ENCODE measurements around the gene SRGAP1.
"Not testable (repeated sequence)": the region's sequence is repeated elsewhere in the genome, so short reads cannot be mapped to it uniquely, and the experiment has no call there.

SRGAP1 gene

DNA sequence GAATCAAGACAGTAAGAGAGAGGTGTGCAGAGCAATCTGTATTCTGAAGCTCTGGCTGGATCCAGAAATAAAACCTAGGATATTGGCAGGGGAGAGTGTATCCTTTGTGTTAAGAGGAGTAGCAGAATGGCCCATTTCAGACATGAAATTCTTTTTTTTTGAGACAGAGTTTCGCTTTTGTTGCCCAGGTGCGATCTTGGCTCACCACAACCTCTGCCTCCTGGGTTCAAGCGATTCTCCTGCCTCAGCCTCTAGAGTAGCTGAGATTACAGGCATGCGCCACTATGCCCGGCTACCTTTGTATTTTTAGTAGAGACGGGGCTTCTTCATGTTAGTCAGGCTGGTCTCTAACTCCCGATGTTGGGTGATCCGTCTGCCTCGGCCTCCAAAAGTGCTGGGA is 6.1 kb upstream of the SRGAP1 start:
- DNase-seq (ENCODE audit: low spot score) = no peak

DNA sequence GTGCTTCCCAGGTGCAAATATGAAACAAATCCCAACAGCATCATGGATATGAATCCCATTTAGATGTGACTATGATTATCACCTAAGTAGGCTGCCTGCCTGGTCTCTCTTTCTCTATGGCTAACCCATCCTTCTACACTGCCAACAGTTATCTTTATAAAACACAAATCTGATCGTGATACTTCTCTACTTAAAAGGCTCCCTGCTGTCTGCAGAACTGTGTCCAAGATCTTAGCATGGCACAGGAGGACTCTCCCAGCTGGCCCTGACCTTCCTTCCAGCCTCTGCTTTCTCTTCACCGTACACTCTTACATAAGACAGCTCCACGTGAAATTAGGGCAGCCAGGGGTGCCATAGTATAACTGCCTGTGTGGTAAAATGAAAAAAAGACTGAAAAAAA is 3.5 kb upstream of the SRGAP1 start:
- DNase-seq (ENCODE audit: low spot score) = no peak

DNA sequence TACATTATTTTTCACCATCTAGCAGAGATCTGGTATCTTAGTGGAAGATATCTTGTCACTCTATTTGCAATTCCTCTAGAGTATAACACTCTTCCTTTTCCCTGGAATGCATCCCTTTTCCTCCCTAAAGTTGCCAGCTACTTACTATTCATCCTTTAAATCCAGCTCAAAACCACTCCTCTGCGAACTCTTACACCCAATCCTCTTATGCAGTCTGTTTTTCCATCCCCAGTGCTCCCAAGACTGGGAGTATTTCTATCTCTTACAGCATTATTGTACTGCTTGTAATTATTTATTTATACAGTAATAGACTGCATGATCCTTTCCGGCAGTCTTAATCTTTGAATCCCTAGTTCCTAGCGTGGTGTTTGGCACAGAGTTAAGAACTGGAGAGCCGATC is 2.9 kb upstream of the SRGAP1 start:
- no peak for DNase-seq (ENCODE audit: low spot score)

DNA sequence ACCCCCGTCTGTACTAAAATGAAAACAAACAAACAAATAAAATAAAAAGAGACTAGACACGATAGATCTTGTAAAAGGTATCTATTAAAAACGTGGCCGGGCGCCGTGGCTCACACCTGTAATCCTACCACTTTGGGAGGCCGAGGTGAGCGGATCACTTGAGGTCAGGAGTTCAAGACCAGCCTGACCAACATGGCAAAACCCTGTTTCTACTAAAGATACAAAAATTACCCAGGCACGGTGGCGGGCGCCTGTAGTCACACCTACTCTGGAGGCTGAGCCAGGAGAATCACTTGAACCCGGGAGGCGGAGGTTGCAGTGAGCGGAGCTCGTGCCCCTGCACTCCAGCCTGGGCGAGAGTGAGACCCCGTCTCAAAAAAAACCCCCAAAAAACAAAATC is 1.8 kb upstream of the SRGAP1 start:
- DNase-seq (ENCODE audit: low spot score) = not testable (repeated sequence)

DNA sequence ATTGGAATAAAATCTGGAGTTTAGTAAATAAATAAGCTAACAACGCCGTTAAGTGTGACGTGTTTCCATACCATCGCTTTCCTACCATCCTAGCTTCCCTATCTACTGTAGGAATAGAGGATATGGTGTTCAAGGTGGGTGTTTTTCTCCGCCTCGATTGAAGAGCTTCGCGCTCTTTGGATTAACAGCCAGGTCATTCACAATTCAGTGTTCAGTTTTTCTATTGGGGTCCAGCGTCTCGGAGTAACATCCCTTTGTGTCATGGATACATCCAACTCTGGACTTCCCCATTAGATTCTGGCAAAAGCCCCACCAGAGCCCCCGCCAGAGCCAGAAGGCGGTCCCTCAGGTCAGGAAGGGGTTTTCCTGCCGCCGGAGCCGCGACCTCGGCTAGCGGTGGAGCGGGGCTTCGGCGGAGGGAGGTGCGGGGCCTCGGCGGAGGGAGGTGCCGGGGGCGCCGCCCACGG is 1.2 kb upstream of the SRGAP1 start:
- no peak for DNase-seq (ENCODE audit: low spot score)

DNA sequence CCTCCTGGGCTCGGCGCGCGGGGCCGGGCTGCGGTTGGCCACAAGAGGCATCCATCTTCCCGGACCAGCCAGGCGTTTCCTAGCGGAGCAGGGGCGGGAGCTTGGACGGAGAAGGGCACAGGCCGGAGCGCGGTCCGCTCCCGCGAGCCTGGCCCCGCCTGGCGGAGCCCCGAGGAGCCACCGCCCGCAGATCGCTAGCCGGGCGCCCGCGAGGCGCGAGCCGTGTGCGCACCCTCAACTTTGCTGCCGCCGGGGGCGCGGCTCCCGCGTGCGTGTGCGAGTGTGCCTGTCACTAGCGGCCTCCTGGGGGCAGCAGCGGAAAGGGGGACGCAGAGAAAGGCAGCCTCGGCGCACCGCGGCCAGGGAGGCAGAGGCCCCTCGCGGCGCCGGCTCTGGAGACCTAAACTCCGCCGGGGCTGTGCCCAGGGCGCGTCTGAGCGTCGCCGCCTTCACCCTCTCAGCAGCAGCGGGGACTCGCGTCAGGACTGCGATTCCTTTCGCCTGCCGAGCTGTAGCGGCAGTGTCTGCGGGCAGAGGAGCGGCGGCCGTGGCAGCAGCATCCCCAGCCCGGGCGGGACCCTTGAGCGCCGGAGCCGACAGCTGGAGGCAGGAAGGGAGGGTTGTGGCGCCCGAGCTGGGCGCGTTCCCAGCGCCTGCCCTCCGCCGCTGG is 644 bp upstream of the SRGAP1 start:
- peak; percentile 97 for DNase-seq (ENCODE audit: low spot score)

DNA sequence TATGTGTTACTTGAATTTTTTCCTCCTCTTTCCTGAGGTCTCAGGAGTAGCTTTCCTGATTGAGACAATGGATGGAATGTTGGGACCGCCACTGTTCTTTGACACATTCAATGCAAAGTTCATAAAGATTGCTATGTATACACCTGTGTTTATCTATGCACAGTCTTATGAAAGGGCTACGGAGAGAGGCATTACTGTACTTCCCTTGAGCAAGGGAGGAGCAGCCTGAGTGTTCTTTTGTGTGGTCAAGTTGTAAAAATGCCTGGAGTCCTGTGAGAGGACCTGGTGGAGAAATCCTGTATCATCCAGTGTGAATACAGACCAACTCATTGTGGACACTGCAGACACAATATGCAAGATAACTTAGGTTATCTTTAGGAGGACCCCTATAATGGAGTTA is 1.2 kb downstream of the SRGAP1 start:
- peak; percentile 84 for DNase-seq (ENCODE audit: low spot score)

DNA sequence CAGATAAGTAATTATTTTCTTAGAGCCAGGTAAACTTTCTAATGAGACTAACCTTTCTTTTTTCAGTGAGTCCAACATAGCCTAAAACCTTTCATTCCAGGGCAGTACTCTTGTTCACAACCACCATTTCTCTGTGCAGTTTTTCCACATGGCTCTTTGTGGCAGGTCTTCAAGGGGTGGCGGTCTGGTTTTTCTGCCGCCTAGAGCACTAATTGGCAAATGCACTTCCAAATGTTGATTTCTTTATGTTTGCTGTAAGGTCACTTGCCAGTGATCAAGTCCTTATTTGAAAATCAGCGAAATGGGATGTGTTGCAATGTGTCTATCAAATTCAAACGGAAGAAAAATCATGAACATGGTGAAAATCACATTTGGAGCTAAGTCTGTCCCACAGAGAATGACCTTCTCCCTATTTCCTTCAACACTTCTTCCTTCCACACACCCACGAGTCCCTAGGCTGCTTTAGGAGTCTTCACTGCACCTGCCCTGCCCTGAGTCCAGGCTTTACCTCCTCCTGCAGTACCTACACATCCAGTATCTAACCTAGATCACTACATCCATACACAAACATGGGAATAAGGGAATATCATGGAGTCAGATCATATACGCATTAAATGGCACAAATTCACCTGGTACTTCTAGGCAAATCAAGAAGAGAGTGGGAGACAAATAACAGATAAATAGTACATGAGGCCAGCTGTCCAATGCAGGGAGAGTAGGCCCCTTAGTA is 1.9 kb downstream of the SRGAP1 start:
- no peak for DNase-seq (ENCODE audit: low spot score)

DNA sequence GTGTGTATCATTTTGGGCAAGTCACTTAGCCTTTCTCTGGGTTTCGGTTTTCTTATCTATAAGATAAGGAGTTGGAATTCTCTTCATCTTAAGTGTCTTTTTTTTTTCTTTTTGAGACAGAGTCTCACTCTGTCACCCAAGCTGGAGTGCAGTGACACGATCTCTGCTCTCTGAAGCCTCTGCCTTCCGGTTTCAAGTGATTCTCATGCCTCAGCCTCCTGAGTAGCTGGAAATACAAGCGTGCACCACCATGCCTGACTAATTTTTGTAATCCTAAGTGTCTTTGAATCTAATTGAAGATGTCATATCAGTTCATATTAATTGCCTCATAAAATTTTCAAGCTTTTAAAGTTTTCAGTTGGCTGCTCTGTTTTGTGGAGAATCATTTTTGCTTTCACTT is 4.0 kb downstream of the SRGAP1 start:
- DNase-seq (ENCODE audit: low spot score) = peak; percentile 35

DNA sequence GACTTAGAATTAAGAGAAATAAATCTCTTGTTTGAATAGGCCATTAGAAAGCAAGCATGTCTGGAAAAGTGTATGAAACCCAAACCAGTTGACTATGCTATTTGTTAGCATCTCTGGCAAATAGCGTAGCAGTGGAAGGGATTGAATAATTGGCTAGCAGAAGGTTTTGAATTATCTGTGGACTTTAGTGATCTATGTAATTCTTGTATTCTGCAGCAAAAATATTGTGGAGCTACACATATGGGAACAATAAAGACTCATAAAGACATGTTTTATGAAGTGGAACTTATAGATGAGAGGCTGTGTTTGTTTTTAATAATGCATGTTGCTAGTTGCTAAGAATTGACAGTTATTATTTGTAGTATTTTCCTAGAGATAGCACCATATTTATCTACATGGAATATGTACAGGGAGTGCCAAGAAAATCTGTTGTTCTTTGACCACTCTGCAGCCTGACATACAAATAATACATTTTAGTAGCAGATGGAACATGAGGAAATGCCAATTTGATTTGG is 4.7 kb downstream of the SRGAP1 start:
- DNase-seq (ENCODE audit: low spot score) = no peak

DNA sequence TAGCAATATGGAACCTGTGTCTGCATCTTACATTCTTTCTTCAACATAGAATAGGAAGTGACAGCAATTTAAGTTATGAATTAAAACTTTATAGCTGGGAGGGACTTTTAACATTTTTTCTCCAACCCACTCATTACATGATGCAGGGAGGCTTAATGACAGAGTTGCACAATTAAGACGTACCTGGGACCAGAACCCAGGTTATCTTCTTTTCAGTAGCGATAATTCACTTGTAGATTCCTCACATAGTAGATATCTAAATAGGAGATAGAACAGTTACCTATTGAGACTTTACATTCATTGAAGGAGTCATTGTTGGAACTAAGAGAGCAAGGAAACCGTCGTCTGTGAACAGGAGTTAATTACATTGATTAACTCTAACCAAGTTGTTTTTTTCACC is 5.1 kb downstream of the SRGAP1 start:
- no peak for DNase-seq (ENCODE audit: low spot score)

DNA sequence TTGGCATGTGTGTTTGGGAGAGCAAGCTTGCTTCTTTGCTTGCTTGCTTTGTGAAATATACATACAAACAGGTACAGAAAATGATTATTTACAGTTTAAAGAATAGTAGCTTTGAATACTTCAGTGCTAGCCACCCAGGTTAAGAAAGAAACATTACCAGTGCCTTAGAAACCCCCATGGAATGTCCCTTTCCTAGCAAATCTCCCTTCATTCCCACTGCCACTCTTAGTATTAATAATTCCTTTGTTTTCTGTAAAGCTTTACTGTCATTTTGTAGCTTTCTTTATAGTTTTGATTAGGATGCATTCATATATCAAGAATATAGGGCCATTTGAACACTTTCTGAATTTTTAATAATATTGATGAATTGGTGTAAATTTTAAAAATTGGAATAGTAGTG is 9.5 kb downstream of the SRGAP1 start:
- no peak for DNase-seq (ENCODE audit: low spot score)

DNA sequence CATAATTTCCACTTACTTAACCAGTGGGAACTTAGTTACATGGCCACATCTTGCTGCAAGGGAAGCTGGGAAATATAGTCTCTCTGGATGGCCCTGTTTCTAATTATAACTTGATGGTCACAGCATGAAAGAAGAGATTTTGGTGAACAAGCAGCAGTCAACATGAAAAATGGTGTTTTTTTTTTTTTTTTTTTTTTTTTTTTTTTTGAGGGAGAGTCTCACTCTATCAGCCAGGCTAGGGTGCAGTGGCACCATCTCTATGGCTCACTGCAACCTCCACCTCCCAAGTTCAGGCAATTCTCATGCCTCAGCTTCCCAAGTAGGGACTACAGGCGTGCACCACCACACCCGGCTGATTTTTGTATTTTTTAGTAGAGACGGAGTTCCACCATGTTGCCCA is 10.8 kb downstream of the SRGAP1 start:
- DNase-seq (ENCODE audit: low spot score) = no peak

DNA sequence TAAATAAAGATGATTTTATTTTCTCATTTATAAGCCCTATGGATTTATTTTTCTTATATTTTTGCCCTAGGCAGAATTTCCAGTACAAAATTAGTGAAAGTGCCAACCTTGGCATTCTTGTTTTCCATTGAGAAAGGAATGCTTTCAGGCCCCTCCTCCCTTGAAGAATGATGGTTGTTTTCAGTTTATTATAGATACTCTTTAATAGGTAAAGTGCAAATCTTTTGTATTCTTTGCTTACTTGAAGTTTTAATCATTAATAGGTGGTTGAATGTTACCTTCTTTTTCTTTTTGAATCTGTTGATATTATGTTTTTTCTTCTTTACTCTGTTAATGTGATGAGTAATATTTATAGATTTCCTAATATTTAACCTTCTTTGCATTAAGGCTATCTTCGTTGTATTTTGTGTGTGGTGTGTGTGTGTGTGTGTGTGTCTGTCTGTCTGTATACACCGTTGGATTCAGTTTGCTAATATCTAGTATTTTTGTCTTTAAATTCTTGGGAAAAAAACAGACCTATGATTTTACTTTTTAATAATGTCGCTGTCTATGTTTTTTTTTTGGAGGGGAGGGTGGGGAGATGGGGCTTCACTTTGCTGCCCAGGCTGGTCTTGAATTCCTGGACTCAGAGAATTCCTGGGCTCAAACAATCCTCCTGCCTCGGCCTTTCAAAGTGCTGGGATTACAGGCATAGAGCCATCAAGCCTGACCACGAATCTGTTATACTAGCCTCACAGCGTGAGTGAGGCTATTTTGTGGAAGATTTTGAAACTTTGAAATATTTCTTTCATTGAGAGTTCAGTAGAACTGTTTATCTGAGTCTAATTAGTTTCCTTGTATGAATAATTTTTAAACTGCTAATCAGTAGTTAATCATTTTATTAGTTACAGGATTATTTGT is 13.5 kb downstream of the SRGAP1 start:
- no peak for DNase-seq (ENCODE audit: low spot score)

DNA sequence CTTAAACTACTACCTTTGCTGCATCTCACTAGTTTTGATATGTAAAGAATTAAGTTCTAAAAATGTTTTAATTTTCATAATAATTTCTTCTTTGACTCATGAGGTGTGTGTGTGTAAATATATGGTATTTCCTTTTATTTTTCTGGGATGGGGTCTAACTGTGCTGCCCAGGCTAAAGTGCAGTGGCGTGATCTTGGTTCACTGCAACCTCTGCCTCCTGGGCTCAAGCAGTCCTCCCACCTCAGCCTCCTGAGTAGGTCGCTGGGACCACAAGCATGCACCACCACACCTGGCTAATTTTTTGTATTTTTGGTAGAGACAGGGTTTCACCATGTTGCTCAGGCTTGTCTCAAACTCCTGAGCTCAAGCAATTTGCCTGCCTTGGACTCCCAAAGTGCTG is 15.4 kb downstream of the SRGAP1 start:
- not testable (repeated sequence) for DNase-seq (ENCODE audit: low spot score)

DNA sequence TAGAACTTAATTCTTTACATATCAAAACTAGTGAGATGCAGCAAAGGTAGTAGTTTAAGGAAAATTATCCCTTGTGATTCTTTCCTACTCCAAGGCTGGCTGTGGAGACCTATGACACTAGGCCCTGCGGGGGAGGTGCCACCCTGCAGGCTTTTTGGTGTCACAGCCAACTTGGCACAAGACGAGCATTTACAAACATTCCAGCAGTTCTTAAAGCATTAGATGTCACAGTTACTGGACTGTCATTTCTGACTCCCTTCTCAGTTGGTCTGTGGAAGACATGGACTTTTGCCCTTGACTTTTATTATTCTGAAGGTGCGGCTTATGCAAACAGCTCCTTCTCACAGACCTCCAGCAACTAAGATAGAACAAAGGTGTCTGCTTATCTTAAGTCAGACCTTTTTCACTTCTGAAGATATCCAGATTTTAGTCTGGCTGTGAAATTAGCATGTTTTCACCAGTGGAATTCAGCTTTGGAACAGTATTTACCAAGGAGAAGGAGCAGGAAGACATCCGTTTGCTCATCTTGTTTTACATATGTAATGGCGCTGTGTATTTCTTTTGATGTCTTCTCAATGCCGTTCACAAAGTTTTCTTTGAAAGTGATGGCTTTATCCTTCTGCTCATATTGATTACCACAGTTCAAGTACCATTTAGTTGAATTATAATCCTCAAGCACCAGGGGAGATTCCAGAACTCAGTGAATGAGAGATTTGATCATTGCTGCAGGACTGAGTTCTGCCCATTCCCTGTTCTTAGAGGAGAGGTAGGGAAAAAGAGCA is 17.9 kb downstream of the SRGAP1 start:
- DNase-seq (ENCODE audit: low spot score) = peak; percentile 98

DNA sequence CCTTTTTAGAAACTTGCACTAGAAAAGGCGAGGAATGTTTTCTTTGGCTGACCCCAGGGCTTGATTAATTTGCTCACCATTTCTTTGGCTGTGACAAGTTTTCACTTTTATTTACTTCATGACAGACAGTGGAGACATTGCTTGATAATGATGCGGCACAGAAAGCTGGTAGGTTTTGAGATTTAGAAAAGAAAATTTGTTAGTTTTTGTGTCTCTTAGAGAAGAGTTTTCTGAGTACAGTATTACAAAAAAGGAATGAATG is 18.4 kb downstream of the SRGAP1 start:
- no peak for DNase-seq (ENCODE audit: low spot score)

DNA sequence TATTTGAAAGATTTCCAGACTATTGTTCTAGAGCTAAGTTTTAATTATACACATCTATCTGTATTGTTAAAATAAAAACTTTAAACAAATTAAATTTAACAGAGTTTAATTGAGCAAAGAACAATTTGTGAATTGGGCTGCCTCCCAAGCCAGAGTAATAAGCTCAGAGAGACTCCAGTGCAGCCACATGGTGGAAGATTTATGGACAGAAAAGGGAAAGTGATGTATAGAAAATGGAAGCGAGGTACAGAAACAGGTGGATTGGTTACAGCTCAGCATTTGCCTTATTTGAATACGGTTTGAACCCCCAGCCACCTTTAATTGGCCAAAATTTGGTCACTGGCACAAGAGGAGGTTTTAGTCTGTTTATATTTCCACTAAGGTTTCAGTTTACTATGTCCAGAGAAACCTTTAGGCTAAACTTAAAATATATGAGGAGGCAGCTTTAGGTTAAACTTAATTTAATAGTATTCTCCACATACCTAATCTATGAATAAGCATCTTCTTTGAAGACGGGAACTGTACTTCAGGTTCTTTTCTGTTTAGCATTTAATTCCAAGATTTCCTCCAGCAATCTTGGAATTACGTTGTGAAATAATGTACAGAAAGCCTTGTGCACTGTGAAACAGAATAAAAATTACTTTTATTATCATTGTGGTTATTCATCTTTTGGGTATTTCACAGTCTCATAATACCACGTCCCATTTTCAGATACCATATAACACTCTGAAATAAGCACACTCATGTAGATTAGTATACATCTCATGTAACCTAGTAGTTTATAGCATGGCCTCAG is 19.4 kb downstream of the SRGAP1 start:
- no peak for DNase-seq (ENCODE audit: low spot score)

DNA sequence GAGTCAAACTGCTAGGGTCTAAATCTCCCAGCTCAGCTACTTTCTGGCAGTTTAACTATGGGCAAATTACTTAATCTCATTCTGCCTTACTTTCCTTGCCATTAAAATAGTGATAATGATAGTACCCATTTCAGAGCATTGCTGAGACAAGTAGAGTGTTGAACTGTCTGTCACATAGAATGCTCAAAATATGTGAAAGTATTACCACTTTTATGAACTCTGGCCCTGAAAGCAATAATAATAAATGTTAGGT is 19.9 kb downstream of the SRGAP1 start:
- no peak for DNase-seq (ENCODE audit: low spot score)

DNA sequence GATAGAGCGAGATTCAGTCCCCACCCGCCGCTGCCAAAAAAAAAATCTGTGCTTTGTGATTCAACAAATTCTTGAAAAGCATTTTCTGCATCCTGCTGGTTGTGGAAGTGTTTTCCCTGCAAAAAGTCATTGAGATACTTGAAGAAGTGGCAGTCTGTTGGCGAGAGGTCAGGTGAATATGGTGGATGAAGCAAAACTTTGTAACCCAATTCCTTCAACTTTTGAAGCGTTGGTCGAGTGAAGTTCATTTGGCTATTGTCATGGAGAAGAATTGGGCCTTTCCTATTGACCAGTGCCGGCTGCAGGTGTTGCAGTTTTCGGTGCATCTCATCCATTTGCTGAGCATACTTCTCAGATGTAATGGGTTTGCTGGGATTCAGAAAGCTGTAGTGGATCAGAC is 20.9 kb downstream of the SRGAP1 start:
- no peak for DNase-seq (ENCODE audit: low spot score)

DNA sequence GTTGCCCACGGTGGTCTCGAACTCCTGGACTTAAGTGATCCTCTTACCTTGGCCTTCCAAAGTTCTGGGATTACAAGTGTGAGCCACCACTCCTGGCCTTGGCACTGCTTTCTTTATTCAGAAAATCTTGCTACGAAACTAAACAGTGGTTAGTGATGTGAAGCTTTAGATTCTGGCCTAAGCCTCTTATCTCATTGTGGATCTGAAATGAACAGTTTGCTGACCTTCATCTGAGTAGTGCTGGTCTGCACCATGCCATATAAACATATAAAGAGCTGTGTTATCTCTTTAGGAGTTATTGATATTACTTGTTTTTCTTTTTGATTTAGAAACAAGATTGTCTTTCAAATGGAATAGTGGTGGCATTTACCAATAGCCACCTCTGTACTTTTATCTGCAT is 22.6 kb downstream of the SRGAP1 start:
- DNase-seq (ENCODE audit: low spot score) = no peak

DNA sequence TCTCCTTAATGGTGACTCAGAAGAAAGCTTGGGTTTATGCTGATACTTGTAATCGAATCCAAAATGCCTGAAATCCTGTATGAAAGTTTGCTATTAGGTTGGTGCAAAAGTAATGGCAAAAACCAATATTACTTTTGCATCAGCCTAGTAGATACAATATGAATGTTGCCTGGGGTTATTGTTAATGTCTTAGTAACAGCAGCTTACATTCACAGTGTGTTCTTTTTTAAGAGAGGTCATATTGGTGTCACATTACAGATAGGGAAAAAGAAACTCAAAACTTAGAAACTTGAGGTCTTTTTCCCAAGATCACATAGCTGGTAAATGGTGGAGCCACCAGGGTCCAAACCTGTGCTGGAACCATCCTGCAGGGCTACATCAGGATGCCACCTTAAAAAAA is 25.2 kb downstream of the SRGAP1 start:
- no peak for DNase-seq (ENCODE audit: low spot score)
